GM12875 (cell line): ENCODE results near the gene GZMM.

Experiments used
- H3K4me3 ChIP-seq: one replicate; pipeline ENCODE4 v1.5.1; 2011; ENCODE audit warnings: low read depth, low read length, control low read depth
- TF ChIP-seq, protein P1 (sequence below): IDR thresholded peaks from 2 replicates; pipeline ENCODE4 v1.5.1; 2011; ENCODE audit warnings: low read depth, mild to moderate bottlenecking, control low read depth, inconsistent platforms, low read length, moderate library complexity, borderline replicate concordance; ENCODE audit not compliant: insufficient read depth

Gene GZMM

DNA sequence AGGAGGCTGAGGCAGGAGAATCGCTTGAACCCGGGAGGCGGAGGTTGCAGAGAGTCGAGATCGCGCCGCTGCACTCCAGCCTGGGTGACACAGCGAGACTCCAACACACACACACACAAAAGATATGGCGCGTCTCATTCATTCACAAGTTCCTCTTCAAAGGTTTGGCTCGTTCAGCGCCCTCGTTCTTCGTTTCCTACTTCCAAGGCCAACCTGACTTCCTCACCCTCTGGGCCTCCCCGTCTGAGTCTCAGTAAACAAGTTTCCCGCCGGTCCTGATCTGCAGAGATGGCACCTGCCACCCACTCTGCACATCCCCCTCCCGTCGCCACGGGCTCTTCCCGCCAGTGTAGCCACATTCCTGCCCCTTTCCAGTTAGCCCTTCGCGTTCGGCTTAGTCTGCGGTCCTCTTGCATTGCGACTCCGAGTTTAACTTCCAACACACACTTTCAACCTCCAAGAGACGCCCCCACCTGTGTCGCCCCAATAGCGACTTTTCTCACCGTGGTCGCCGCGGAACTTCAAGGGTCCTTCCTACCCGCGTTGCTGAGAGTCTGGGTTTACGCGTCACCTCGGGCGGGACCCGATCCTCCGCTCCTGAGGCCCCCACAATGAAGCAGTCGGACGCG lies 27.2 kb downstream of the GZMM start:
- peak overlapping the region; percentile 74 for H3K4me3 ChIP-seq

DNA sequence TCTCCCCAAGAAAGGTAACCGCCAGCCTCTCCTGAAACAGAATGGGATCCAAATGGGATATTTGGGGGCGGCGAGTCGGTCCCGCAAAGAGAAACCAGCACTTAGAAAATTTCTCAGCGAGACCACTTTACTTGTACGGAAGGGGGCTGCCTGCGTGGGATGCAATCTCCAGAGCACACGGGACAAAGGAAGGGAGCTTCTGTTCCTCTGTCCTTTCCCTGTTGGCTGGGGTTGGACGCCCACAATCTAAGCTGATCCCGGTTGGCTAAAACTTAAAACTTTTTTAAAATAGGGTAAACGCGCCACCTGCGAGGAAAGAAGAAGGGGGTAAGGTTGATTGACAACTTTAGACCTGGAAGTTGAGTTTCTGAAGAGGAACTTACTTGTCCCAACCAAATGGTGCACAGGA lies 27.7 kb downstream of the GZMM start:
- H3K4me3 ChIP-seq: peak overlapping the region; percentile 74
- TF ChIP-seq, protein P1, sequence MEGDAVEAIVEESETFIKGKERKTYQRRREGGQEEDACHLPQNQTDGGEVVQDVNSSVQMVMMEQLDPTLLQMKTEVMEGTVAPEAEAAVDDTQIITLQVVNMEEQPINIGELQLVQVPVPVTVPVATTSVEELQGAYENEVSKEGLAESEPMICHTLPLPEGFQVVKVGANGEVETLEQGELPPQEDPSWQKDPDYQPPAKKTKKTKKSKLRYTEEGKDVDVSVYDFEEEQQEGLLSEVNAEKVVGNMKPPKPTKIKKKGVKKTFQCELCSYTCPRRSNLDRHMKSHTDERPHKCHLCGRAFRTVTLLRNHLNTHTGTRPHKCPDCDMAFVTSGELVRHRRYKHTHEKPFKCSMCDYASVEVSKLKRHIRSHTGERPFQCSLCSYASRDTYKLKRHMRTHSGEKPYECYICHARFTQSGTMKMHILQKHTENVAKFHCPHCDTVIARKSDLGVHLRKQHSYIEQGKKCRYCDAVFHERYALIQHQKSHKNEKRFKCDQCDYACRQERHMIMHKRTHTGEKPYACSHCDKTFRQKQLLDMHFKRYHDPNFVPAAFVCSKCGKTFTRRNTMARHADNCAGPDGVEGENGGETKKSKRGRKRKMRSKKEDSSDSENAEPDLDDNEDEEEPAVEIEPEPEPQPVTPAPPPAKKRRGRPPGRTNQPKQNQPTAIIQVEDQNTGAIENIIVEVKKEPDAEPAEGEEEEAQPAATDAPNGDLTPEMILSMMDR: no peak

More for the DNA sequence above, 27.2 kb downstream of the GZMM start:
- TF ChIP-seq, protein P1: no peak

DNA sequence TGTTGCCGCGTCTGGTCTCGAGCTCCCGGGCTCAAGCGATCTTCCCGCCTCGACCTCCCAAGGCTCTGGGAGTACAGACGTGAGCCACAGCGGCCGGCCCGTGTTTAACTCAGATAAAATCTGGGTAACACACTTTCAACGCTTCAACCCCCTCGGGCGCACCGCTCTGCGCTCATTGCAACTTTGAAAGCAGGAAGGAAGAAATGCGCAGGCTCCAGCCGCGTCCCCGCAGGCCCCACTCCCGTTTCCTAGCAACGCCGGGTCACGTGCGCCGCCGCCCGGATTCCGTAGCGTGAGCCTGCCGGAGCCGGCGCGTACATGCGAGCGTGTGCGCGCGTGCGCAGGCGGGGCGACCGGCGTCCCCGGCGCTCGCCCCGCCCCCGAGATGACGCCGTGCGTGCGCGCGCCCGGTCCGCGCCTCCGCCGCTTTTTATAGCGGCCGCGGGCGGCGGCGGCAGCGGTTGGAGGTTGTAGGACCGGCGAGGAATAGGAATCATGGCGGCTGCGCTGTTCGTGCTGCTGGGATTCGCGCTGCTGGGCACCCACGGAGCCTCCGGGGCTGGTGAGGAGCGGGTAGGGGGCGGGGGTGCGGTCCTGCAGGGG lies 28.4 kb downstream of the GZMM start, which contains the start of gene BSG:
BSG (plus strand) TSS at position 457 of the 603 bp plus-strand sequence; CDS start at position 496, 39 bp downstream.
- TF ChIP-seq, protein P1: no peak
- peak within 1 kb of the TSS; percentile 98 for H3K4me3 ChIP-seq

DNA sequence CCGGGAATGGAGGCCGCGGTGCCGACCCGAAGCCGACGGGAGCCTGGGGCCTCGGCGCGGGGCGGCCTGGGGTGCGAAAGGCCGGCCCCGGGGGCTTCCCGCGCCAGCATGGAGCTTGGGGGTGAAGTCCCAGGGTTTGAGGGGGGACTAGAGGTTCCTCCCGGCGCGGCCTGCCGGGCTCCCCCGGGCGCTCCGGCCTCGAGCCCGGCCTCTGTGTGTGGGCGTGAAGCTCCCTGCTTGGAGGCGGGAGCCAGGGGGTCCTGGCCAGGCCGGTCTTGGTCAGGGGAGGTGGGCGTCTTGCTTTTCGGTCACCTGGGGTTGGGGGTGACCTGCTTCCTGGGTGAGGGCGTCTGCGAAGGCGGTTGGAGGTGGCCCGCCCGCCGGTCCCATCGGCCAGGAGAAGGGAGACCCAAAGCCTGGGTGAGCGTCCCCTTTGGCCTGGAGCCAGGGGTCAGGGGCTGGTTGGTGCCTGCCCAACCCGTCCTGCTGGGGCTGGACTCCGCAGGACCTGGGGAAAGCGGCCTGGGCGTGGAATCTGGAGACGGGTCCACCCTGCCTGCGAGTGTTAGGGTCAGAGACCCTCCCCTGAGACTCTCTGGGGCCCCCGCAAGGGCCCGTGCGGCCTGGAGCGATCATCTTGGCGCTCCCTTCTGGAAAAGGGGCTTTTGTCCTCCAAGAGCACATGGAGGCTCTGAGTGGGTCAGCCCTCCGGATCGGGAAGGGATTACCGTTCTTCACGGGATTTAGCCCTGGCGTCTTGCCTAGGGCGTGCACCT lies 29.1 kb downstream of the GZMM start:
- TF ChIP-seq, protein P1: no peak
- peak overlapping the region; percentile 98 for H3K4me3 ChIP-seq

DNA sequence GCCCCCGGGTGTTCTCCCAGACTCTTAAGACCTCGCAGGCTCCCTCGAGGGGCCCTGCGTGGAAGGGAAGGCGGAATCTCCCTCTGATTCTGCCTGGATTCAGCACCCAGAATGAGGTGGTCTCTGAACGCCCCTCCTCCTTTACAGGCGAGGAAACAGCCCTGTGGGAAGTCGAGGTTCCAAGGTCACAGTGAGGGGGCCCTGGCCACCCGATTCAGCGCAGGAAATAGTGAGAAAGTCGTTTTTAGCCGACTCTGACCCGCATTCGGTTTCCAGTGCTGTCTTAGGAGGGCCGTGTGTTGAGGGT lies 29.6 kb downstream of the GZMM start:
- H3K4me3 ChIP-seq: peak overlapping the region; percentile 98
- TF ChIP-seq, protein P1: no peak

DNA sequence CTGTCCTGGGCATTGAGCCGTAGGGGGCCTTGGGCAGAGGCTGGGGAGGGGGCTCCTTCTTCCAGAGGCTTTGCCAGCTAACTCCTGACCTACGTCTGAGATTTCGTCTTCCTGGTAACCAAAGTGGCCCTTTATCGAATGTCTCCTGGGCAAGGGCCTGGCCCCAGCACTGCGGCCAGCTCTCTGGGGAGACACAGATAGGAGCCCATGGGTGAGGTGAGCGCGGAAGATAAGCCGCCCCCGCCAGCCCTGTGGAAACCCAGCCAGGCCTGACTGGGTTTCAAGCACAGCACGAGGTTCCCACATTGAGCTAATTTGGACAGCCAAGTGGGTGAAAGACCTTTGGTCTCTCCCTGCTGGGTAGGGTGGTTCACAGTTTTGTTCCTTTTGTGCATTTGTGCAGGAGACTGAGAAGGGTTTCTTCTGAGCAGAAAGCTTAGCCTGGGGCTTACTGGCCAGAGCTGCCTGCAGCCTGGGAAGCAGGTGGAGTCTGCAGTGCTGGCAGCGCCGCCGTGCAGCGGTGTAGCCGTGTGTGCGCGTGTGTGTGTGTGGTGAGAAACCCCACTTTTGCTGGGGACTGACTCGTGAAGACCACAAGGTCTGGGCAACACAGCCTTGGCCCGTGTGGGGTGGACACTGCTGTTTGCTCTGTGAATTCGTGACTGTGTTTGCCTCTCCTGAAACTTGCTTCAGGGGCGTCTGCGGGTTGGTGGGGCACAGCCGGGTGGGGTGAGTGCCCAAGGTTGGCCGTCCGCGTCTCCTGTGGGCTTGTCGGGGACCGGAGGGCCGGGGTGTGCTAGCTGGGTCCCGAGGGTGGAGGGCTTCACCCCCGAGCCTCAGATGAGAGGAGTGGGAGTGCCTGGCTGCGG lies 31.0 kb downstream of the GZMM start:
- TF ChIP-seq, protein P1: no peak
- H3K4me3 ChIP-seq: peak overlapping the region; percentile 8
